ENCODE data around the gene SEMA4D. TPM values are rescaled to one million over a fixed set of nuclear protein-coding genes. Genes with fewer than 3 reads are reported as not detected.

Gene SEMA4D
- total and polyA plus RNA-seq, 9 of the 15 experiments (the other 6 are each of a cell fraction or from before 2014, with no cell fraction given), result 0.38 to 5.1 (median 1.8) TPM

DNA sequence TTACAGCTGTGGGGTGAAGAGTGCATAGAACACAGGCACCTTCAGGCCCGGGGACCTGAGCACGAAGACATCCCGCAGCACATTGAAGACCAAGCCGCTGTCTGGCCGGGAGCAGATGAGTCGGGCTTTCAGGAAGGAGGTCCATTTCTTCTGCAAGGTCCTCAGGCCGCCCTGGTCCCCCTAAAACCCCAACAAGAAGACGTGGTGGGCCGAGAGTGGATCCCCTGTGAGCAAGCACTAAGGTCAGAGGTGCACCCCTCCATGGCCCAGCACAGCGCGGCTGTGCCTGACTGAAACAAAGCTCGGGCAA is 109.1 kb downstream of the SEMA4D start:
- Histone ChIP-seq H3K9me3 (replicated peaks; ENCODE audit: control insufficient read depth, insufficient read depth, low read depth, low read length) (no peaks in the 10 kb centered on the region), H3K36me3 (ENCODE audit: control insufficient read depth, insufficient read depth, low read length) (no peaks in the 10 kb centered on the region), H3K9ac (ENCODE audit: insufficient read depth in 1 of 2, low read depth in 2 of 2, low read length in 2 of 2) (no peak overlapping the region), H3K27ac (ENCODE audit: extremely low read depth, low read depth, low read length) (no peak overlapping the region), H4K20me1 (replicated peaks; ENCODE audit: control insufficient read depth, insufficient read depth, low read length) (no peaks in the 10 kb centered on the region; the same call in 1 of the 2 replicates), H3K4me2 (ENCODE audit: insufficient read depth, low read length) (no peak overlapping the region), H3K4me1 (replicated peaks in 1 of 2; ENCODE audit: control insufficient read depth in 2 of 2, insufficient read depth in 2 of 2, low read length in 2 of 2) (peaks cover 0 to 3% of the 10 kb centered on the region in 2 experiments; a peak in 1 of 5 replicates), H3K4me3 (no peak overlapping the region), H3K79me2 (ENCODE audit: control insufficient read depth, insufficient read depth, low read length) (no peaks in the 10 kb centered on the region), H3K27me3 (ENCODE audit: control insufficient read depth in 2 of 2, insufficient read depth in 2 of 2, low read length in 2 of 2) (peaks cover 20 to 87% of the 10 kb centered on the region in 2 experiments), H2AFZ (ENCODE audit: low read depth, low read length) (no peak overlapping the region), H3K9me1 (ENCODE audit: control insufficient read depth, insufficient read depth, low read length) (no peaks in the 10 kb centered on the region)
- intact Hi-C loops (cut with micrococcal nuclease) (no loop called here), in situ Hi-C loops (cut with MboI) (no loop called here)
- ChIA-PET CTCF (ENCODE audit: low intra/inter-chr PET ratio) (no interaction called here), POLR2A (no interaction called here)
- WGBS (ENCODE audit: insufficient coverage, low coverage, missing lambda C conversion rate), result 22% methylated on average over 4 of the region's 12 CpGs
- ATAC-seq, result no peak
- FAIRE-seq, result no peak
- no peak for DNase-seq (ENCODE audit: extremely low read depth in 1 of 4, low spot score in 3 of 4)
- TF ChIP-seq POLR2G (IDR thresholded peaks at IDR 0.05; ENCODE audit: low read depth, low read length) (no peak), MYC (IDR thresholded peaks at IDR 0.05; ENCODE audit: low read depth, low read length) (no peak), MYC (CRISPR knock-in tag; IDR thresholded peaks at IDR 0.05; ENCODE audit: borderline replicate concordance, low read depth) (no peak), OTX1 (CRISPR knock-in tag; IDR thresholded peaks at IDR 0.05) (no peak), HMG20B (CRISPR knock-in tag; IDR thresholded peaks at IDR 0.05) (no peak), CREM (IDR thresholded peaks at IDR 0.05; ENCODE audit: low read depth) (no peak)
- no TSS peak for BruUV-seq (replicated peaks)

DNA sequence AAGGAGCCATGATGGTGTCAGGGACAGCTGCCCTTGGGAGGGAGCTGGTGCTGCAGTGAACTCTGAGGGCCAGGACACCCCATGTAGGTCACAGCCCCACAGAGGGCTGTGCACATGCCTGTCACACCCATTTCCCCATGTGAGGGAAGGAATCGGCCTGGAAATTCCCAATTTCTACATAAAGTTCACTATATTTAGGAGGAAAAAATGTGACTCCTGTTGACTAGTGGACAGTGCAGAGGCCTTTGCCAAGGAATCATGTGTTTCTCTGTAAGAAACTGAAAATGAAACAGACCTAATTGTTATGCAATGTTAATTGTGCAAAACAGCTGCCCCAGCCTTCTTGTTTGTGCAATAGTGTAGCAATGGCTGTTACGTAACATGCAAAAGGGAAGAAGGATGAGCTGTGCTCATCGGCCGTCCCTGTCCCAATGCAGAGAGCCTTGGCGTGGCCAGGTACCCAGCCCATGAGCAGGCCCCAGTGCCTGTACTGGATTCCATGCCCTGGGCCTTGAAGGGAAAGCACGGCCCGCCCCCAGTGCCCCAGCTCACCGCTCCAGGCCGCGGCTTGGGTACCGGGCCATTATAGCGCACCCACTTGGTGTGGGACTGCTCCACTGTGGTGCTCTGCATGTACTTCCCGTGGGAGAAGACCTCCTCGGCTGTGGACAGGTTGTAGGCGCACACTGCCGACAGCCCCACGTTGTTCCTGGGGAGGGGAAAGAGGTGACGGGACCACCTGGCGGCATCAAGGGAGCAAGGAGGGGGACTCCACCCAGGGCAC is 109.6 kb downstream of the SEMA4D start:
- Histone ChIP-seq H3K4me1 (replicated peaks in 1 of 2; ENCODE audit: control insufficient read depth in 2 of 2, insufficient read depth in 2 of 2, low read length in 2 of 2) (peaks cover 0 to 3% of the 10 kb centered on the region in 2 experiments; a peak in 1 of 5 replicates), H3K4me3 (no peak overlapping the region), H3K79me2 (ENCODE audit: control insufficient read depth, insufficient read depth, low read length) (no peaks in the 10 kb centered on the region), H3K9me1 (ENCODE audit: control insufficient read depth, insufficient read depth, low read length) (no peaks in the 10 kb centered on the region), H3K27me3 (ENCODE audit: control insufficient read depth in 2 of 2, insufficient read depth in 2 of 2, low read length in 2 of 2) (peaks cover 20 to 86% of the 10 kb centered on the region in 2 experiments), H3K27ac (ENCODE audit: extremely low read depth, low read depth, low read length) (no peak overlapping the region), H3K4me2 (ENCODE audit: insufficient read depth, low read length) (no peak overlapping the region), H3K9me3 (replicated peaks; ENCODE audit: control insufficient read depth, insufficient read depth, low read depth, low read length) (no peaks in the 10 kb centered on the region), H3K36me3 (ENCODE audit: control insufficient read depth, insufficient read depth, low read length) (no peaks in the 10 kb centered on the region), H4K20me1 (replicated peaks; ENCODE audit: control insufficient read depth, insufficient read depth, low read length) (no peaks in the 10 kb centered on the region; the same call in 1 of the 2 replicates), H3K9ac (ENCODE audit: insufficient read depth in 1 of 2, low read depth in 2 of 2, low read length in 2 of 2) (no peak overlapping the region), H2AFZ (ENCODE audit: low read depth, low read length) (no peak overlapping the region)
- 27% methylated on average over 15 of the region's 19 CpGs for WGBS (ENCODE audit: insufficient coverage, low coverage, missing lambda C conversion rate)
- ChIA-PET CTCF (ENCODE audit: low intra/inter-chr PET ratio) (no interaction called here), POLR2A (no interaction called here)
- no TSS peak for BruUV-seq (replicated peaks)
- no peak for FAIRE-seq
- intact Hi-C loops (cut with micrococcal nuclease), result no loop called here
- in situ Hi-C loops (cut with MboI), result no loop called here
- no peak for ATAC-seq
- DNase-seq (ENCODE audit: extremely low read depth in 1 of 4, low spot score in 3 of 4), result no peak
- TF ChIP-seq CEBPG (CRISPR knock-in tag; IDR thresholded peaks at IDR 0.05), result peak; percentile 48
- TF ChIP-seq CEBPG (tag; conservative IDR thresholded peaks at IDR 0.05 in 1 of 2, IDR thresholded peaks at IDR 0.05 in 1 of 2), result peak; percentile 90 to 98
- TF ChIP-seq, protein P1, sequence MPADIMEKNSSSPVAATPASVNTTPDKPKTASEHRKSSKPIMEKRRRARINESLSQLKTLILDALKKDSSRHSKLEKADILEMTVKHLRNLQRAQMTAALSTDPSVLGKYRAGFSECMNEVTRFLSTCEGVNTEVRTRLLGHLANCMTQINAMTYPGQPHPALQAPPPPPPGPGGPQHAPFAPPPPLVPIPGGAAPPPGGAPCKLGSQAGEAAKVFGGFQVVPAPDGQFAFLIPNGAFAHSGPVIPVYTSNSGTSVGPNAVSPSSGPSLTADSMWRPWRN (IDR thresholded peaks at IDR 0.05; ENCODE audit: low read depth), result no peak
- TF ChIP-seq CC2D1A (IDR thresholded peaks at IDR 0.05), result no peak
- TF ChIP-seq CBX5 (IDR thresholded peaks at IDR 0.05; ENCODE audit: borderline replicate concordance, low read depth), result no peak
- TF ChIP-seq SRSF7 (optimal IDR thresholded peaks at IDR 0.05; ENCODE audit: low read depth, low read length), result no peak

Measured in K562 (cell line).